Germinal center (tissue), 1 donor: ENCODE data around the gene TMEM132D.

Source experiments
- DNase-seq: peaks from one replicate; pipeline ENCODE4 v3.0.0; 2012; ENCODE audit warnings: mixed read lengths, low spot score

The TMEM132D gene

DNA sequence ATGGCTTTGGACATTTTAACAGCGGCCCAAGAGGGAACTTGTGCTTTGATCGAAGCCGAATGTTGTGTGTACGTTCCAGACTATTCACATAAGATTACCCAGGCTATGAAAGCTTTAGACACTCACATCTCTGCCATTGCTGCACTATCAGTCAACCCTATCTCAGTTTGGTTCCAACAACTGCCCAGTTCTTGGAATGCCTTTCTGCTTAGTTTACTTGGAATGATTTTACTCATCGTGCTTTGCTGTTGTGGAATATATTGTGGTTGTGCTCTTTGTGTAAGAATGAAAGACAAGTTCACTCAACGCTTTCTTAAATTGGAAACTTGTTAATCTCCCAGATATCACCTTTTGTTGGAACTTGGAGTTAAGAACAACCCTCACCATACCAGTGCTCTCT lies 552.3 kb downstream of the TMEM132D start:
- DNase-seq: no peak

DNA sequence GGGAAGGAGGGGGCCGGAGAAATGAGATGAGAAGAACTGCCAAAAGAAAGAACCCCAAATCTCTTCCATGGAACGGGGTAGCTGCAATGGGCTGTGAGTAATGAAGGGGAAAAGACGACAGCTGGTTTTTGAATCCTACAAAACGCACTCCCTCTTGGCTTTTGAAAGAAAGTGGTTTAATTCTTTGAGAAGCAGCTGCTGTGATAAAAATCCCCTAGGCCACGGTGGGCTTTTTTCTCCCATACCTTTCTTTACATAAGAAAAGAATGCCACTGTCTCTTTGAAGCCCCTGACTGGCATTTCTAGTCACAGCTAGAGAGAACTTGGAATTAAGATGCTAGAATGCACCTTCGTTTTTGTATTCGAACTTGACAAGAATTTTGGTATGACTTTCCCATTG lies 564.5 kb downstream of the TMEM132D start:
- no peak for DNase-seq

DNA sequence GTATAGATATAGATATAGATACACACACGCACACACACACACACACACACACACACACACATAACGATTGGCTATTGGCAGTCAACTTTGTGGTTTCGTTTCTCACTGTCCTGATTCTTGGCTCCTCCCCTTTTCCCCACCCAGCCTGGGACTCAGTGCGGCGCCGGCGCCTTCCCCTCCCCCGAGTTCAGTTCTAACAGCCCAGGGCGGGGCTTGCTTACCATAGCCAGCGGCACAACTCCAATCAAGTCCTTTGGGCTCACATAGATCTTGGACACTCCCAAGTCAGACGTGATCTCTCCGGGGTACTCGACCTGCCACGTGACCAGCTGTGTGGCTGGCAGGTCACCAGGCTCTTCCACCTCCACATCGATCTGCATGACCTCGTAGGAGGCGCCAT lies 566.4 kb downstream of the TMEM132D start:
- no peak for DNase-seq

DNA sequence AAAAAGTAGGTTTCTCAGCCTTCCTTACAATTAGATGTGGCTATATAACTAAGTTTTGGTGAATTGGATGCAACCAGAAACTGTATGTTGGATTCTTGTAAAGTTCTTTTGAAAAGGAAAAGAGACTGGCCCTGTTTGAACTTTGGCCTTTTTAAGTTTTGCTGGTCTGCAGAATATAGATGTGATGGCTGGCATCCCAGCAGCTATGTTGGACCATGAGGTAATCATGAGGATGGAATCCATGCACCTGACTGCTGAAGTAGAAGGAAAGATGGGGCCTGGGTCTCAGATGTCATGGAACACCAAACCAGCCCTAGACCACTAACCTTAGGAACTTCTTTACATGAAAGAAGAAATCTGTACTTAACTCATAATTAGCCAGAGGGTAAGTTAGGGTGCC lies 568.1 kb downstream of the TMEM132D start:
- DNase-seq: no peak

DNA sequence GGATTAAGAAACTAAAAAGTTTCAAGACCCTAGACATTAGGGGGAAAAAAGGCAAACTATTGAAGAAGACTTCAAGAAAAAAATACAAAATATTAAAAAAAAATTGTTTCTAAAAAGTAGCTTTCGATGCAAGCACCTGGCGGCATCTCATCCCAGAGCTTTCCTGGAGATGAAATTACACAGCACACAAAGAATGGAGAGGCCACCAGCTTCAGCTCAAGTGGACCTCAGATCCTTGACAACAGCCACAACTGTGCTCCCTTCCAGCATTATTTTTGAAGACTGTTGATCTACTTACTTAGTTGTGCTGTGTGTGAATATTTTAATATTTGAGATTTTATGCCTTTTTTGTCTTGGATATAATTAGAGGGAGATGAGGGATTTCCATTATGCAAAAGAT lies 571.5 kb downstream of the TMEM132D start:
- no peak for DNase-seq

DNA sequence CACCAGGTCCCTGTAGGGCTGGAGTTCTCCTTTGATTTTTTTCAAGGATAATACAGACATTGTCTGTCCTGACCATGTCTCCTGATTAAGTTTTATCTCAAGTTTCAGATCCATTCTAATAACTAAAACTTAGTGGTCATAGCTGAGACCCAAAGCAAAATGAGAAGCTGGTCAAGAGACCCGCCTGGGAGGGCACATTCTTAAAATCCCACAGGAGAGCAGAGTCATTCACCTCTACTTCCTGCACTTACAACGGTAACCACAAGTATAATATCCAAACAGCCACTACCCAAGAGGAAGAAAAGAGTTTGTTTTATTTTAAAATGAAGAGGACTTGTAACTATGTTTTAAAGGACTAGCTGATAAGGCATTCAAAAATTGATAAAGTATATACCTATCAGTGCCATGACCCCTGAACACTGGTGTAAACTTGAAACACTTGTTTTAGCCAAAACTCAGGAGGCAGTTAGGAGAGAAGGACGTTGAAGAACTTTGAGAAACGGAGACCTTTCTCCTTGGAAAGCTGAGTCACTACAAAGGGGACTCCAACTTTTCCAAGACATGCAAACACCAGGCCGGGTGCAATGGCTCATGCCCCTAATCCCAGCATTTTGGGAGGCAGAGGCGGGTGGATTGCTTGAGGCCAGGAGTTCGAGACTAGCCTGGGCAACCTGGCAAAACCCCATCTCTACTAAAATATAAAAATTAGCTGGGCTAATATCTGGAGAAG lies 572.3 kb downstream of the TMEM132D start:
- DNase-seq: no peak

DNA sequence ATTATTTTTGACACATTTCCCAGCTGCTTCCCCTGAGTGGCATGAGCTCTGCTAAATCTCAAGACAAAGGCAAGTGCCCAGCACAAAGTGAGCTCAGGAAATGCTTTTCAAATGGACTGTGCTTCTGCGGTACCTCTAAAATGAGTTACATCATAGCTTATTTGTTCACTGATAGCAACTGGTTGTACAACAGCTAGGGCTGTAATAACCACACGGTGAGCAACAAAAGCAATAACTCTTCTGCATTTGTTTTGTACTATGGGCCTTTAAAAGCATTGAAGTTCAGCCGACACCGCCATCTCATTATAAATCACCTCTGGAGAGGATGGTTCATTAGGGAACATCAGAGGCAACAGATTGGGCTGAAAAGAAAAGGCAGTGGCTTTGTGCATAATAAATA lies 575.6 kb downstream of the TMEM132D start:
- no peak for DNase-seq

DNA sequence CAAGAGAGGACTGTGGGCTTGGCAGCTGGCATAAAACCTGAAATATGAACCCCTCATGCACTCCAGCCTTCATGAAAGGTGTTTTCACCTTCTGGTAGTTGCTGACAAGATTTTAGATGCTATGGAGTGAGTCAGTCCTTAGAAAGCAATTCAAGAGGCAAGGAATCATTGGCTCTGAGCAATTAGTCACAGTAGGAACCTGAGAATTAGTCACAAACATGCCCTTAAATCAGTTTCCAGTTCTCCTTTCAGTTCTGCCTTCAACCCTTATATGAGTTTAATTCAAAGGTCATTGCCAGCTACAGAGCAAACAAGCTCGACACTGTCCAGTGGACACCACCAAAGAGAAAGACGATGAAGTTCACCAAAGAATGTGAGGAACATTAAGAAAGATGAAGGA lies 578.3 kb downstream of the TMEM132D start:
- no peak for DNase-seq

DNA sequence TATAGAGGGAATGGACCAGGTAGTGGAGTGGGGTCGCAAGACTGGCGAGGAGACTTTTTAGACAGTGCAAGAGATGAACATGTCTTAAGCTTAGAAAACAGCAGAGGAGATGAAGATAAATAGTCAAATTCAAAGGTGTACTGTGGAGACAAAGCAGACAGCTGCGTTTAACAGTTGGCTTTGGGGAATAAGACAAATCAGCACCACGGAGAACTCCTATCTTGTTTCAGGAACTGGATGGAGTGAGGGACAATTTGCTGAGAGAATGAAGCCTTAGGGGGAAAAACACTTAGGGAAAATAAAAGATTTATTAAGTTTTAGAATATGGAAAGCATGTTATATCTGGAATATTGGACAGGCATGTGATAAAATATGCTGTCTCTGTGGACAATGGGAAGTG lies 591.8 kb downstream of the TMEM132D start:
- no peak for DNase-seq

DNA sequence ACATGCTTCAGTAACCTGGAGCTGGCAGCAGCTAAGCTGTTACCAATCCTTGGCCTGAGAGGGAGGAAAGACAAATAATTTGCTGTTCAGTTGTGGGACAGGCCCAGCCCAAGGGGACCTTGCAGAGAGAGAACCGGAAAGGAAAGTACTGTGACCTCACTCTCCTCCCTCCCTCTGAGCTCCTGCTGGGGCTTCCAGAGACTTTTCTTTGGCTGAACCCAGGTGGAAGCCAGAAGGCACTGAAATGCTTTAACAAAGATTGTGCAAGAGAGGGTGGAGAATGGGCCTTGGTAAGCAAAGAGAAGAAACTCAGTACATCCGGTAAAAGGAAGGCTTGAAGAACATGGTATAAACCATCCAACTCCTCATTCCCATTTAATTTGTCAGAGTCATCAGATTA lies 593.5 kb downstream of the TMEM132D start:
- no peak for DNase-seq

DNA sequence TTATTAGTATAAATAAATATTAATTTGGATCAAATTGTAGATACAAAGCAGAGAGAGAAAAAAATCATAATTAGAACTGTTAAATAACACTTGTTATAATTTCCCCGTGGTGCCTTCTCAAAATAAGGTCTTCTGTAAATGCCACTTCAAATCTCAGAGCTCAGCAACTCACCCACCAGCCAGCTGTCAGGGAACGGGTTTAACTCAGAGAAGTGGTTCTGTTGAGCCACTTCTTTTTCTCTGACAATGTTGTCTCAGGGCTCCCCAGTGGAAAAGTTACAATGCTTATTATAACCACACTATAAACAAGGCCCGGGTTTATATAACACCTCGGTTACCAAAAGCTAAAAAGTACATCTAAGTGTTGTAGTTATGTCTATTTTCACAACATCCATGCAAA lies 598.0 kb downstream of the TMEM132D start:
- DNase-seq: no peak

DNA sequence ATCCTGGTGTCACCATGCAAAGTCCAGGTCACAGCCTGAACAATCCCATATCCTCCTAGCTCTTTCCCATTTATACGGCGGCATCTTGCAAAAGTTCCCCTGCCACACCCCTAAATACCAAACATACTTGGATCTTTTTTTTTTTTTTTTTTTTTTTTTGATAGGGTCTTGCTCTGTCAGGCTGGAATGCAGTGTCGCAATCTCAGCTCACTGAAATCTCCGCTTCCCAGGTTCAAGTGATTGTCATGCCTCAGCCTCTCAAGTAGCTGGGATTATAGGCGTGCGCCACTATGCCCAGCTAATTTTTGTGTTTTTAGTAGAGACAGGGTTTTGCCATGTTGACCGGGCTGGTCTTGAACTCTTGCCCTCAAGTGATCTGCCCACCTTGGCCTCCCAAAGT lies 599.3 kb downstream of the TMEM132D start:
- DNase-seq: no peak

DNA sequence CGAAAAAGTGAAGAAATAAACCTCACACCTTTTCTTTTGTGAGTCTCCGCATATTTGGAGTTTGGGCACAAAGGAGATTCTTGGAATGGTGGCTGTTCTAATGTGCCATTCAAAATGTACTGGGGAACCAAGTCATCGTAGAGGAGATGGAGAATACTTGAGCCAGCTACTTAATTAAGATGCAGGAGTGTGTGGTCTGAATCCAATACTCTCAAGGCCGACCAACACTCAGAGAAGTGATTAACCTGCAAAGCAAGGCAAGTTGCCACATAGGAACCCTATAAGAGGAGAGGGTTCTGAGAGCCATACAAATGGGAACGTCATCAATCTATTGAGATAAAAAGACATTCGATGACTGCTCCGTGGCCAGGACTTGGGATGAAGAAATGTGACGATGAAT lies 603.8 kb downstream of the TMEM132D start:
- no peak for DNase-seq

DNA sequence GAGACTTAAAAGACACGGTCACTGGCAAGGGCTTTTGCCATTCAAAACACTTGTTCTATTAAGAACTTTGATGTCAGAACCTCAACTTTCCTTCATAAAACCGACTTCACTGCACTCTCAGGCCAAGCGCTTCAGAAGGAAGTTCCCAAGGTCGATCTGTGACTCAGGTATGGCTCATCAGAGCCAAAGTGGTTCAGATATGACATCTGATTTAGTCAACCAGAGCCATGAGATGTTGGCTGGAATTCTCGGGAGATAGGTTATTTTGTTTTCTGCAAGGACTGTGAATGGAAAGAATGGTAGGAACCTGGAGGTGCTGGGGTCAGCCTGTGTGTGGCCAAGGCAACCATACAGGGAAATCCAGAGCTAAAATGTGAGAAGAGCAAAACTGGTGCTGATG lies 604.9 kb downstream of the TMEM132D start:
- no peak for DNase-seq

DNA sequence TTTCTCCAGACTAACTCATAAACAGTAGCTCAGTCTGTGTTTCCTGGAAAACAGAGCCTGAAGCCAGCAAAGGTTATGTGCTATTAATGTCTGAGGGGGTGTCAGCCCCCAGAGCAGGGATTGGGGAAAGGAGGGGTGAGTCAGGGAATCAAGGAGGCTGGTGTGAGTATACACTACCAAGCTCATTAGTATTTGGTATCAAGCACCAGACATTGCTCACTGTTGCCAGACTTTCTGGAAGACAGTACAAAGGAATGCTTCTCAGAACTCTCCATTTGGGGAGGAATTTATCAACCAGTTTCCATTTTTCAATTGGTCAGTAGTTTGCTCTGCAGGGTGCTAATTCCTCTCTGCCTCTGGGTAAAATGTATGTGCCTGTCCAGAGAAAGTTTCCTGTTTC lies 607.2 kb downstream of the TMEM132D start:
- no peak for DNase-seq

DNA sequence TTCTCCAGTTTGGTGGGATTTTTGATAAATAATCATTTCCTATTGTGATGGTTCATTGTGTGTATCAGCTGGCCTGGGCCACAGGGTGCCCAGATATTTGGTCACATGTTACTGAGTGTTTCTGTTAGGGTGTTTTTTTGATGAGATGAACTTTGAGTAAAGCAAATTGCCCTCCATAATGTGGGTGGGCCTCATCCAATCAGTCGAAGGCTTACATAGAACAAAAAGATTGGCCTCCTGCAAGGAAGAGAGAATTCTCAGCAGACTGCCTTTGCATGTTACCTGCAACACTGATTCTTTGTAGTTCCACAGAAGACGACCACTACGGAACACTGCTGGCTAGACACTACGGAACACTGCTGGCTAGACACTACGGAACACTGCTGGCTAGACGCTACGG lies 609.0 kb downstream of the TMEM132D start:
- DNase-seq: no peak

DNA sequence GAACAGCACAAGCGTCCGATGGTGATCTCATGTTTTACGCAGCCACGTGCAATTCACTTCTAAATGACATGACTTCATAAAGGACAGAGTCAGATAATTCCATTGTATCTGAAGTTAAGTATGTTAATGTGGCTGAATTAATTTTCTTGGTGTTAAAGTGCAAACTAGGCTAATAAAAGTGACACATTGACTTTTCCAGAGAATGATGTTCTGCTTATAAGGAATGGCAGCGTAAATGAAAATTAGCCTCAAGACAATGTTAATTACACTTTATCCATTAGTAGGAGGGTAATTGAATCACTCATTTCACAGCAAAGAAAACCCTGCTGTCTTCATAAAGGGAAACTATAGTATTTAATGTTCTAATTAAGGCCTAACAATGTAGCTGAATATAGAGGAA lies 624.1 kb downstream of the TMEM132D start:
- no peak for DNase-seq

DNA sequence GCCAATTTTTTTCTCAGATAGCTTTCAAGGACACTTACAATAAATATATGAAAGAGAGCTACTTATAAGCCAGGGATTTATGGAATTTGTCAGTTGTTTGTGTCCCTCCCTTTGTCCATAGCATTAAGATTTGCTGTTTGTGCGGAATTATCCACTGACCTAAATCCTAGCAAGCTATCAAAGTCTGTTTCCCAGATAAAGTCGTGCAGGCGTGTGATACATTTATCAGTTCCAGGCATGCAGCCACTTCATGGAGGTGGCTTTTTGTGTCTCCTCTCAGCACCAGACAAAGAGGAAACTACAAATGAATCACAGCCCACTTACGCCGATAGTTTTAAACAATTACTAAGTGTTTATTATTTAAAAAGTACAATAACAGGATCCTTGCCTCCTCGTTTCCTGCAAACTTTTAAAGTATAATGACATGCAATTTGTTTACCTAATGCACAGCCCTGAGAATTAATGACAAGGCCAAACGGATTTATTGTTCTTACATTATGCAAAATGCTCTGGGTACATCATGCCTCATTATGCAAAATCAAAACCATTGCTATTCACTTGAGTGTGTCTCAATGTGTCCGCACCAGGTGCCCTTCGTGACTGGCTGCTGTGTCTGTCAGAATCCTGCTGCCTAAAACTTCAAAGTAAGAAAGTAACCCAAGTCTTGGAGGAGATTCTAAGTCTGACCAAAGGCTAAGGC lies 627.3 kb downstream of the TMEM132D start:
- no peak for DNase-seq

DNA sequence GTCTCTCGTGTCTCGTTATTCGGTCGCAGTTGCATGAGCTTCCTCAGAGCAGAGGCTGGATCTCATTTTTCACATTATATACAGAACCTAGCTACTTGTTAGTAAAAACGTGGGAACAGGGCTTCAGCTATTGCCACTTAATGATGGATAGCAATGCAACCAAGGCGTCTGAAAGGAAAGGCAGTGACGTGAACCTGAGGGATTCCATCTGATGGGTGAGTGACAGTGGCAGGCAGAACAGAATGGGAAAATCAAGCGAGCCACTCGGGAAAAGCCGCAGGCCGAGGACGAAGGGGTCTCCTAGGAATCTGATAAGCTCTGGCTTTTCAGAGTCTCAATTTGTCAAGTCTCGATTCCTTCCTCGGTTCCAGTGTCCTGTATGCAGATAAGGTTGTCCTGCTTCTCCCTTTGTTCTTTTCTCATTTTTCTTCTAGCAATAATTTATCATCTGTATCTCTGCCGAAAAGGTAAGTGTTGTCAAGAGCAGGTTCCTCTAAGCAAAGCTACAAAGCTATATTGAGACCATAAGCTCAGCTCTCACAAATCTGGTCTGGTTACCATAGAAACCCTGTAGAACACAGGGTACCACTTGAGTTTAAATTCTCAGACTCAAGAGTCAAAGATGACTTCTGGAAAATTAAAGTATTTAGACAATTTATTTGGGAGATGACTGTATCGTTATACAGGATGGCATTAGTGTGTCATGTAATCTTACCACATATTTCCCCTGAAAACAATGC lies 633.9 kb downstream of the TMEM132D start:
- no peak for DNase-seq

DNA sequence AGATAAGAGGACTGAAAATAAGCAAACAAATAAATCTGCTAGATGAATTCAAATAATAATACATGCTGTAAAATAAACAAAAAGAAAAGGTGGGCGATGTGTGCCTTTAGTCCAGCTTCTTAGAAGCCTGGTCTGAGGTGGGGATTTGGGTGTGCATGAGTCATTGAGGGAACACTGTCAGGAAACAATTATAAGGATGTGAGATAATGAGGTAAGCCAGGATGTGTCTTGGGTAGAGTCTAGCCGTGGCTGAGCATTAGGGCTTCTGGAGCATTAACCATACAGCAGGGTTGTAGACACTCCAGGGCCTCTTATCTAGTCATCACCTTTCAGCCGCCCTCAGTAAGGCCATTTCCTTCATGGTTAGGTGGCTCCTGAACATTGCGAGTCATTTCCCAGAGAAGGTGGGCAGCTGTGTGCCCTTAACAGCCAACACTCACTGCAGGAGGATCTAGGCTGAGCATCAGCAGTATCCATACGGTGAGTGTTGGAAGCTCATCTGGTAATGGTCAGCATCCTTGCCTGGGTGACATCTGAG lies 645.0 kb downstream of the TMEM132D start:
- DNase-seq: no peak

DNA sequence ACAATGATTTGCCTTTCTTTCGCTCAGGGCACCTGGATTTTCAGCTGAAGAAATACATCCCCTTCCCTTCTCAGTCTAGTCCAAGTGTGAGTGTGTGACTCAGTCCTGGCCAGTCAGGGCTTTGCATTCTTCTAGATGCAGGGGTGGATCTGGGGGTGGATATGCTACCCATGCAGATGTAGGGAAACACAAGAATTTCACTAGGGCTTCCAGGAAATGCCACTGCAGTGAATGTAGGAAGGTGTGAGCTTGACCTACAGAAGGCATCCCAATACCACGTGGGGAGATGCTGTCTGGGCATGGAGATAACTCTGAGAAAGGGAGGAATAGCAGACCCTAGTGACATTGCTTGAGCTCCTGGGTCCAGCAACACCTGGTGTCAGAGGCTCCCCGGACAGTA lies 646.3 kb downstream of the TMEM132D start:
- no peak for DNase-seq

DNA sequence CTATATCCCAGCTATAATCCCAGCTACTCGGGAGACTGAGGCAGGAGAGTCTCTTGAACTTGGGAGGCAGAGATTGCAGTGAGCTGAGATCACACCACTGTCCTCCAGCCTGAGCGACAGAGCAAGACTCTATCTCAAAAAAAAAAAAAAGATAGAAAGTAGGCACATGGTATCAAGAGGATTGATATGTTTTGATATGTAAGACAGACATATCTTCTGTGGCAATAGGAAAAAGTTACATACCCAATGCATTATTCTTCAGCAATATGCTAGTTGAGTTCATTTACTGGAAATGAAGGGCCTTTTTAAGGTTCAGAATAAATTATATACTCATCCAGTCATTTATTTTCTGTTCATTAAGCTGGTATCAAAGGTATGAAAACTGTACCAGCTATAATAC lies 657.2 kb downstream of the TMEM132D start:
- no peak for DNase-seq

DNA sequence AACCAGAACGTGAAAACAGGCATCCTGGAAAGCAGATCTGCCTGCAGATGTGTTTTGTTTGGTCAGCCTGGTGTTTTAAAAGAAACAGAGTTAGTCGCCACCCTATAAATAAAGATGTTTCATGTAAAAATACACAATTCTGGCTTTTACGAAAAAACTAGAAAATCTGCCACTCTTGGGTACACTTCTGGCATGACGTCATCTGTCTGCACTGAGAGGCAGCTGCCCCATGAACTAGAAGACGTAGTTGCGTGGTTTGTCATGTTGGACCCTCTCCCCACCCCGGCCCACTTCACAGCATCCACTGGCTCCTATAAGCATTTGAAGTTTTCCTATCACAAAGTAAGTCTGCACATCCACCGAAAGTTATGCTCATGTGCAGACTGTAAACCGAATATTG lies 658.1 kb downstream of the TMEM132D start:
- no peak for DNase-seq
